HUES64 (cell line): ENCODE measurements around the gene RTL10.

Experiments used
- H3K27ac ChIP-seq: 2 replicates; pipeline ENCODE4 v1.7.0; 2013; ENCODE audit warnings: low read depth, low read length, inconsistent platforms
- H3K27me3 ChIP-seq: 2 replicates; pipeline ENCODE4 v1.6.1; 2013; ENCODE audit warnings: mild to moderate bottlenecking, low read length; ENCODE audit not compliant: insufficient read depth
- H3K36me3 ChIP-seq: 2 replicates; pipeline ENCODE4 v1.6.1; 2013; ENCODE audit warnings: mild to moderate bottlenecking, low read length; ENCODE audit not compliant: insufficient read depth
- H3K4me1 ChIP-seq: 2 replicates; pipeline ENCODE4 v1.6.1; 2013; ENCODE audit warnings: mild to moderate bottlenecking, low read length, moderate library complexity; ENCODE audit not compliant: insufficient read depth
- H3K4me3 ChIP-seq: 2 replicates; pipeline ENCODE4 v1.5.1; 2013; ENCODE audit warnings: mild to moderate bottlenecking, low read length, moderate library complexity
- H3K9ac ChIP-seq: 2 replicates; pipeline ENCODE4 v1.6.1; 2013; ENCODE audit warnings: mild to moderate bottlenecking, low read depth, low read length
- H3K9me3 ChIP-seq: 2 replicates; pipeline ENCODE4 v1.6.1; 2013; ENCODE audit warnings: low read depth, low read length; ENCODE audit not compliant: insufficient read depth
- WGBS: fragments of 150-250, 120-280 bp; methylation state at CpG from one replicate; pipeline ENCODE4 v1.1.7; 2013; ENCODE audit warnings: missing lambda C conversion rate; 5-methylcytosine and 5-hydroxymethylcytosine counted together

The RTL10 gene

GRCh38 chr22:19815823-19816290, 38.8 kb downstream of the RTL10 start:
- no peak overlapping the region for H3K4me3 ChIP-seq
- no peaks in the 10 kb centered on the region for H3K27me3 ChIP-seq
- 0 out of 2 replicates have a peak, but pooled peaks cover 3% of the 10 kb centered on the region for H3K36me3 ChIP-seq
- H3K9ac ChIP-seq, result no peak overlapping the region
- H3K27ac ChIP-seq, result no peak overlapping the region
- H3K9me3 ChIP-seq, result no peaks in the 10 kb centered on the region
- 95% methylated on average over 16 of the region's 16 CpGs for WGBS
- H3K4me1 ChIP-seq, result no peaks in the 10 kb centered on the region

- Histone ChIP-seq H3K9ac (no peak overlapping the region), H3K27ac (no peak overlapping the region), H3K36me3 (0 out of 2 replicates have a peak, but pooled peaks cover 3% of the 10 kb centered on the region), H3K27me3 (no peaks in the 10 kb centered on the region), H3K4me1 (no peaks in the 10 kb centered on the region), H3K4me3 (no peak overlapping the region), H3K9me3 (no peaks in the 10 kb centered on the region)
- 95% methylated on average over 18 of the region's 18 CpGs for WGBS
These were observed 39.4 kb downstream of the RTL10 start for GRCh38 chr22:19815093-19815822.

- no peak overlapping the region for H3K4me3 ChIP-seq
- H3K36me3 ChIP-seq, result 0 out of 2 replicates have a peak, but pooled peaks cover 3% of the 10 kb centered on the region
- H3K27me3 ChIP-seq, result no peaks in the 10 kb centered on the region
- no peak overlapping the region for H3K27ac ChIP-seq
- H3K9me3 ChIP-seq, result no peaks in the 10 kb centered on the region
- no peaks in the 10 kb centered on the region for H3K4me1 ChIP-seq
- 93% methylated on average over 5 of the region's 5 CpGs for WGBS
- H3K9ac ChIP-seq, result no peak overlapping the region
These were observed 40.2 kb downstream of the RTL10 start for GRCh38 chr22:19814428-19814827.

- Histone ChIP-seq H3K4me3 (no peak overlapping the region), H3K27me3 (no peaks in the 10 kb centered on the region), H3K36me3 (0 out of 2 replicates have a peak, but pooled peaks cover 3% of the 10 kb centered on the region), H3K27ac (no peak overlapping the region), H3K4me1 (no peaks in the 10 kb centered on the region), H3K9ac (no peak overlapping the region), H3K9me3 (no peaks in the 10 kb centered on the region)
- WGBS, result 96% methylated on average over 11 of the region's 11 CpGs
These were observed 41.8 kb downstream of the RTL10 start for GRCh38 chr22:19812910-19813309.

GRCh38 chr22:19811811-19812771, 42.6 kb downstream of the RTL10 start:
- Histone ChIP-seq H3K4me1 (no peaks in the 10 kb centered on the region), H3K4me3 (no peak overlapping the region)
- WGBS, result 94% methylated on average over 36 of the region's 36 CpGs

GRCh38 chr22:19811211-19811621, 43.5 kb downstream of the RTL10 start:
- H3K9ac ChIP-seq, result no peak overlapping the region

More at GRCh38 chr22:19811811-19812771, 42.6 kb downstream of the RTL10 start:
- Histone ChIP-seq H3K27ac (no peak overlapping the region), H3K27me3 (no peaks in the 10 kb centered on the region), H3K9me3 (no peaks in the 10 kb centered on the region), H3K9ac (no peak overlapping the region), H3K36me3 (0 out of 2 replicates have a peak, but pooled peaks cover 3% of the 10 kb centered on the region)

GRCh38 chr22:19810381-19811201, 44.1 kb downstream of the RTL10 start:
- H3K9ac ChIP-seq, result no peak overlapping the region
- WGBS, result 90% methylated on average over 22 of the region's 23 CpGs

More at GRCh38 chr22:19811211-19811621, 43.5 kb downstream of the RTL10 start:
- Histone ChIP-seq H3K36me3 (0 out of 2 replicates have a peak, but pooled peaks cover 3% of the 10 kb centered on the region), H3K4me3 (no peak overlapping the region), H3K27me3 (no peaks in the 10 kb centered on the region), H3K27ac (no peak overlapping the region), H3K9me3 (no peaks in the 10 kb centered on the region), H3K4me1 (no peaks in the 10 kb centered on the region)
- WGBS, result 94% methylated on average over 12 of the region's 12 CpGs

GRCh38 chr22:19809741-19810140, 44.9 kb downstream of the RTL10 start:
- WGBS, result 97% methylated on average over 3 of the region's 3 CpGs
- H3K4me3 ChIP-seq, result no peak overlapping the region
- no peak overlapping the region for H3K27ac ChIP-seq
- no peaks in the 10 kb centered on the region for H3K9me3 ChIP-seq
- H3K36me3 ChIP-seq, result 0 out of 2 replicates have a peak, but pooled peaks cover 3% of the 10 kb centered on the region
- H3K4me1 ChIP-seq, result no peaks in the 10 kb centered on the region
- no peak overlapping the region for H3K9ac ChIP-seq
- no peaks in the 10 kb centered on the region for H3K27me3 ChIP-seq

More at GRCh38 chr22:19810381-19811201, 44.1 kb downstream of the RTL10 start:
- H3K27me3 ChIP-seq, result no peaks in the 10 kb centered on the region
- H3K27ac ChIP-seq, result no peak overlapping the region
- 0 out of 2 replicates have a peak, but pooled peaks cover 3% of the 10 kb centered on the region for H3K36me3 ChIP-seq
- no peaks in the 10 kb centered on the region for H3K4me1 ChIP-seq
- no peak overlapping the region for H3K4me3 ChIP-seq
- no peaks in the 10 kb centered on the region for H3K9me3 ChIP-seq

- no peak overlapping the region for H3K9ac ChIP-seq
- 0 out of 2 replicates have a peak, but pooled peaks cover 3% of the 10 kb centered on the region for H3K36me3 ChIP-seq
- H3K27me3 ChIP-seq, result no peaks in the 10 kb centered on the region
- 89% methylated on average over 11 of the region's 11 CpGs for whole genome bisulfite sequencing
- H3K27ac ChIP-seq, result no peak overlapping the region
- no peaks in the 10 kb centered on the region for H3K4me1 ChIP-seq
- H3K9me3 ChIP-seq, result no peaks in the 10 kb centered on the region
- no peak overlapping the region for H3K4me3 ChIP-seq
These were observed 45.7 kb downstream of the RTL10 start for GRCh38 chr22:19808873-19809478.
